BLaER1 treated with 17β-estradiol and CSF1 and Interleukin-3, amounts not matched to agents 10 nM and 100 nM (cell line): ENCODE data around the gene FAM216B.

Experiments used
- H3K27ac ChIP-seq, 11 experiments: shearing (Covaris generic); formaldehyde crosslinking; 2 replicates each; pipeline ENCODE4 v1.8.1; 2022
- H3K27me3 ChIP-seq, 11 experiments: shearing (Covaris generic); formaldehyde crosslinking; 2 replicates each; pipeline ENCODE4 v1.8.1; 2022
- H3K36me3 ChIP-seq, 11 experiments: shearing (Covaris generic); formaldehyde crosslinking; 2 replicates each; pipeline ENCODE4 v1.8.1; 2022
- H3K4me1 ChIP-seq, 10 experiments: shearing (Covaris generic); formaldehyde crosslinking; 2 replicates each; pipeline ENCODE4 v1.8.1; 2022
- H3K4me2 ChIP-seq, 11 experiments: shearing (Covaris generic); formaldehyde crosslinking; 2 replicates each; pipeline ENCODE4 v1.8.1; 2022
- H3K4me3 ChIP-seq, 10 experiments: shearing (Covaris generic); formaldehyde crosslinking; 2 replicates each; pipeline ENCODE4 v1.8.1; 2022
- H3K9ac ChIP-seq, 11 experiments: shearing (Covaris generic); formaldehyde crosslinking; 2 replicates each; pipeline ENCODE4 v1.8.1; 2022
- H3K9me3 ChIP-seq, 11 experiments: shearing (Covaris generic); formaldehyde crosslinking; replicated peaks in 1 of 11; 2 replicates each; pipeline ENCODE4 v1.8.1; 2022
- H4K20me1 ChIP-seq, 11 experiments: shearing (Covaris generic); formaldehyde crosslinking; 2 replicates each; pipeline ENCODE4 v1.8.1; 2022
- Cebpa-rat ChIP-seq, 11 experiments: shearing (Covaris generic); IDR thresholded peaks; 2 replicates each; pipeline ENCODE4 v1.8.1; 2022

The FAM216B gene

DNA sequence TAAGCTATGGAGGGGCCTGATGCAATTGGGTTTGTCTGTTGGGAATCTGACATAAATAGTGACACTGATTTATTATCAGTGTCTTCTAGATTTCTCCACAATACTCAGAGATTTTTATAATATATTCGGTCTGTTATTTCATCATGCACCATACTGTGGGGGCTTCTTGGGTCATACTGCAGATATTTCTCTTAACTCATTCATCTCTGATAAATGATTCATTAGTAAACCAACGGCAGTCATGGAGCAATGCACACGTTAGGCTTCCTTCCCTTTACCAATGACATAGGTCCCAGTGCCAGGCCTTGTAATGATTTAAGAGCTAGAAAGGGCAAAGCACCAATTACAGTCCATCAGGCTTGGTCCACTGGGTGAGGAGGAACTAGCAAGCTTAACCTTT, 53.6 kb downstream of the FAM216B start:
- H3K4me1 ChIP-seq = peaks cover 0 to 33% (median 20%) of the 10 kb centered on the region in 10 experiments; a peak in 17 of 20 replicates
- no peaks in the 10 kb centered on the region for H4K20me1 ChIP-seq
- H3K27me3 ChIP-seq = no peaks in the 10 kb centered on the region
- H3K4me3 ChIP-seq = no peak overlapping the region
- no peak overlapping the region for H3K9ac ChIP-seq
- H3K9me3 ChIP-seq = peaks cover 0 to 16% (median 0%) of the 10 kb centered on the region in 11 experiments; a peak in 5 of 22 replicates
- H3K36me3 ChIP-seq = no peaks in the 10 kb centered on the region
- no peak for TF ChIP-seq Cebpa-rat (IDR thresholded peaks at IDR 0.05)
- no peak overlapping the region for H3K4me2 ChIP-seq
- no peak overlapping the region; a peak in 1 of 22 replicates for H3K27ac ChIP-seq

DNA sequence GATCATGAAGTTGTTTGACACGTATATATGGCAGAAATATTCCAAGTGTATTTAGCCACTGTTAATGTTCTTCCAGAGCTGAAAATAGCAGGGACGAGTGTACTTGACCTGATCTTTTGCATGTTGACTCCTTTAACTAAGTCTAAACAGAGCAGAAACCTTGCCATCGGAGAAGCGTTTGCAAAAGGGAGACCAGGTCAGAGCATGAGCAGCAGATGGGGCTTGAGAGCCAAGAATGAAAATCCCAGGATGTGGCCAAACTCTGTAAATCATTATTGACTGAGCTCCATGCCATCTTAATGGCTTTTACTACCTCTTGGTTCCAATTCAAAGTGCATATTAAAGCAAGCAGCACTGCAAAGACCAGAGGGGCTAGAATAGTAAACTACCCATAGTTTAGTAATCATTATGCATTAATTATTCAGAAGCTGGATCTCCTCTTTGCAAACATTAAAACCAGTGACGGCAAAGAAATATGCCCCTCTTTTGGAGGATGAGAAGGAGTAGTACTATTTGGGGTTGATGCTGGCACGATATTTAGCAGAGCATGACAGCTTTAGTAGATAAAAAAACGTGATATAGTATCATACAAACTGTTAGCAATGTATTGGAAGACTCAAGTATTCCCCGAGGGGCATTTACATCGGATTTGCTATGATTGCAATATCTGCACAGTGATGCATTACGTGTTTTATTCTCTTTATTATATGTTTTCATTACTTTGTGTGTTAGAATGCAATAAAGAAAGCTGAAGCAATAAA, 55.7 kb downstream of the FAM216B start:
- Histone ChIP-seq H3K27ac (no peak overlapping the region), H3K9me3 (peaks cover 0 to 16% (median 0%) of the 10 kb centered on the region in 11 experiments; a peak in 5 of 22 replicates), H3K27me3 (no peaks in the 10 kb centered on the region), H4K20me1 (no peaks in the 10 kb centered on the region), H3K4me1 (peaks cover 0 to 17% (median 13%) of the 10 kb centered on the region in 10 experiments; a peak in 17 of 20 replicates), H3K4me2 (no peak overlapping the region), H3K36me3 (no peaks in the 10 kb centered on the region), H3K9ac (no peak overlapping the region), H3K4me3 (no peak overlapping the region)
- TF ChIP-seq Cebpa-rat (IDR thresholded peaks at IDR 0.05) = no peak
